BJ (cell line): ENCODE results near the gene TNFRSF1B. TPM values are rescaled to one million over a fixed set of nuclear protein-coding genes. Genes with fewer than 3 reads are reported as not detected.

Experiments used
- CTCF ChIA-PET: fragments of 350-600 bp; formaldehyde crosslinking; extraction: SDS; loops from one replicate; lab custom pipeline; 2021; ENCODE audit warnings: antibody characterized with exemption, inconsistent platforms; lab: Yijun Ruan, JAX
- POLR2A ChIA-PET: fragments of 300-600 bp; sonication (Branson Sonifier 250); formaldehyde crosslinking; extraction: SDS; loops from one replicate; lab custom pipeline; 2021; ENCODE audit warnings: antibody characterized with exemption; lab: Charles Lee
- DNase-seq: peaks from one replicate; pipeline ENCODE4 v3.0.0-alpha.2; 2011; ENCODE audit warnings: low read depth
- H3K27me3 ChIP-seq: 2 replicates; pipeline ENCODE4 v1.6.0; 2011; ENCODE audit warnings: low read length; ENCODE audit not compliant: control insufficient read depth, insufficient read depth
- H3K36me3 ChIP-seq: 2 replicates; pipeline ENCODE4 v1.5.1; 2011; ENCODE audit warnings: low read length; ENCODE audit not compliant: control insufficient read depth, insufficient read depth
- H3K4me3 ChIP-seq: 2 replicates; pipeline ENCODE4 v1.5.1; 2011; ENCODE audit warnings: low read depth, mild to moderate bottlenecking, control low read depth, low read length
- CTCF ChIP-seq: IDR thresholded peaks from 2 replicates; pipeline ENCODE4 v1.5.1; 2011; ENCODE audit warnings: low read depth, mild to moderate bottlenecking, control low read depth, inconsistent platforms, low read length, moderate library complexity; ENCODE audit not compliant: insufficient read depth
- polyA plus RNA-seq: library from polyadenylated mRNA; depleted of rRNA; stranded (reverse); fragments of >200 nt; gene quantifications from 2 replicates; pipeline ENCODE4 v1.2.3, GENCODE V29; 2011

The TNFRSF1B gene
- polyA plus RNA-seq, 1 experiment = 0.60 TPM

GRCh38 chr1:12186679-12186985 is 19.8 kb downstream of the TNFRSF1B start:
- no peak for TF ChIP-seq CTCF
- peaks cover 9% of the 10 kb centered on the region for H3K27me3 ChIP-seq
- no peak for DNase-seq
- ChIA-PET CTCF (interaction anchor here (1.2 to 2.5 kb wide), 4 partner anchors 16 to 62 kb away, joined by 3 to 16 read pairs (median 4); no protein-coding TSS in a partner anchor), POLR2A (interaction anchor here (0.6 kb wide), 1 partner anchor 60 kb away, joined by 3 read pairs; no protein-coding TSS in a partner anchor)
- H3K4me3 ChIP-seq = no peak overlapping the region
- no peaks in the 10 kb centered on the region for H3K36me3 ChIP-seq

- POLR2A ChIA-PET = no interaction called here
- CTCF ChIA-PET = interaction anchor here (1.1 to 1.7 kb wide), 2 partner anchors 8 to 63 kb away, joined by 3 to 5 read pairs; no protein-coding TSS in a partner anchor
Observed at GRCh38 chr1:12188115-12188514, 21.3 kb downstream of the TNFRSF1B start.

GRCh38 chr1:12188657-12189327 is 22.0 kb downstream of the TNFRSF1B start:
- TF ChIP-seq CTCF = no peak
- DNase-seq = no peak
- POLR2A ChIA-PET = no interaction called here
- no peaks in the 10 kb centered on the region for H3K36me3 ChIP-seq
- peaks cover 9% of the 10 kb centered on the region for H3K27me3 ChIP-seq
- H3K4me3 ChIP-seq = no peak overlapping the region
- CTCF ChIA-PET = interaction anchor here (1.7 kb wide), 1 partner anchor 64 kb away, joined by 5 read pairs; no protein-coding TSS in a partner anchor

More at GRCh38 chr1:12188115-12188514, 21.3 kb downstream of the TNFRSF1B start:
- no peak overlapping the region for H3K4me3 ChIP-seq
- H3K27me3 ChIP-seq = peaks cover 9% of the 10 kb centered on the region
- no peaks in the 10 kb centered on the region for H3K36me3 ChIP-seq
- no peak for DNase-seq
- TF ChIP-seq CTCF = no peak

GRCh38 chr1:12189328-12189682 is 22.5 kb downstream of the TNFRSF1B start:
- DNase-seq = no peak
- ChIA-PET POLR2A (no interaction called here), CTCF (interaction anchor here (1.1 to 1.7 kb wide), 2 partner anchors 64 to 67 kb away, joined by 3 to 5 read pairs; no protein-coding TSS in a partner anchor)
- Histone ChIP-seq H3K4me3 (no peak overlapping the region), H3K27me3 (peaks cover 9% of the 10 kb centered on the region), H3K36me3 (no peaks in the 10 kb centered on the region)
- TF ChIP-seq CTCF = no peak

GRCh38 chr1:12191242-12192032 is 24.6 kb downstream of the TNFRSF1B start:
- TF ChIP-seq CTCF = no peak
- DNase-seq = no peak
- H3K4me3 ChIP-seq = no peak overlapping the region
- CTCF ChIA-PET = interaction anchor here (1.0 kb wide), 2 partner anchors 9 to 66 kb away, joined by 3 to 6 read pairs; no protein-coding TSS in a partner anchor
- peaks cover 9% of the 10 kb centered on the region for H3K27me3 ChIP-seq
- no peaks in the 10 kb centered on the region for H3K36me3 ChIP-seq
- POLR2A ChIA-PET = no interaction called here
